GM18526 (cell line): ENCODE measurements around the gene DEK.

Experiments
- POLR2A ChIP-seq: IDR thresholded peaks from 3 replicates; pipeline ENCODE4 v1.6.1; 2011; ENCODE audit not compliant: insufficient read length; ENCODE audit errors: extremely low read depth

DEK gene, protein sequence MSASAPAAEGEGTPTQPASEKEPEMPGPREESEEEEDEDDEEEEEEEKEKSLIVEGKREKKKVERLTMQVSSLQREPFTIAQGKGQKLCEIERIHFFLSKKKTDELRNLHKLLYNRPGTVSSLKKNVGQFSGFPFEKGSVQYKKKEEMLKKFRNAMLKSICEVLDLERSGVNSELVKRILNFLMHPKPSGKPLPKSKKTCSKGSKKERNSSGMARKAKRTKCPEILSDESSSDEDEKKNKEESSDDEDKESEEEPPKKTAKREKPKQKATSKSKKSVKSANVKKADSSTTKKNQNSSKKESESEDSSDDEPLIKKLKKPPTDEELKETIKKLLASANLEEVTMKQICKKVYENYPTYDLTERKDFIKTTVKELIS

DNA sequence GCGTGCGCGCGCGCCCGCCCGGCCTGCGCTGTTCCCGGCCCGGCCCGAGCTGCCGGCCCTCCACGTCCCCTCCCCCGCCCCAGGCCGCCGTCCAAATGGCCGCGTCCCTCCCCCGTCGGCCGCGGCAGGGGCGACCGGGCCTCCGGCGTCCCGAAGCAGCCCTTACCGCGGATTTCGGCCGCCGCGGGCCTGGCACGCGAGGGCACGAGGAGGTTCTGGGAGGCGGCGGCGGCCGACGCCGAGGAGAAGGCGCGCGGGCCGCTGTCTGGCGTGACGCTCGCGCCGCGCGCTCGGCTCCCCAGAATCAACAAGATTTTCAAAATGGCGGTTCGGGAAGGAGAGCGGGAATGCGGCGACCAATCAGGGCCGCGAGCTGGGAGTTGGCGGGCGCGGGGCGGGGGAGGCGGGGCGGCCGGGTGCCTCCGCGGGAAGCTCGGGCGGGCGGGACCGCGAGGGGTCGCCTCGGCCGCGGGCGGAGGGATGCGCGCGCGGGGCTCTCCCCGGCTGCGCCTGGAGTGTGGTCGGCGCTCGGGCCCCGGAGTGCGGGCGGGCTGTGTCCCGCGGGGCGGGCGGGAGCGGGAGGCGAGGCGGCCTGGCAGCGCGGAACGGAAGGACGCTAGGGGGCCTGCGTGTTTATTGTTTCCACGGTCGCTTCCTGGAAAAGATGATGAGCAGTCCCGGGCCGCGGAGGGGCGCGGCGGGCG lies at the start of gene DEK:
Gene DEK (minus strand): TSS at position 312 of the 704 bp plus-strand sequence. CDS start 543 bp downstream, outside the sequence.
- TF ChIP-seq POLR2A, result peak; percentile 54

DNA sequence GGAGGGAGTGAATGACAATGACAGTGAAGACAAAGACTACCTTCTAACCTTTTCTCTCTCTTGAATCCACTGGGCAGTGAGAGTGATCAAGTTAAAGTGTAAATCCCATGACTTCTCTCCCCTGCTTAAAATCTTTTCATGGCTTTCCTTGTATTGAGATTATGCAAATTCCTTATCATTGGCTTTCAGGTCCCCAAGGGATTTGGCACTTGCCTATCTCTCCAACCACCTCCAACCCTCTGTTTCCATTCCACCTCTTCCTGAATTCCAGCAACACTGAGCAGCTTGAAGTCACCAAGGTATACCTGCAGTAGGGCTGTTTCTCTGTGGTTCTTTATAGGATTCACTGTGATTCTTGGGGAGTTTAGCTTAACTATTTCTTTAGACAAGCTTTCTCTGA lies 48.0 kb upstream of the DEK start:
- no peak for TF ChIP-seq POLR2A

DNA sequence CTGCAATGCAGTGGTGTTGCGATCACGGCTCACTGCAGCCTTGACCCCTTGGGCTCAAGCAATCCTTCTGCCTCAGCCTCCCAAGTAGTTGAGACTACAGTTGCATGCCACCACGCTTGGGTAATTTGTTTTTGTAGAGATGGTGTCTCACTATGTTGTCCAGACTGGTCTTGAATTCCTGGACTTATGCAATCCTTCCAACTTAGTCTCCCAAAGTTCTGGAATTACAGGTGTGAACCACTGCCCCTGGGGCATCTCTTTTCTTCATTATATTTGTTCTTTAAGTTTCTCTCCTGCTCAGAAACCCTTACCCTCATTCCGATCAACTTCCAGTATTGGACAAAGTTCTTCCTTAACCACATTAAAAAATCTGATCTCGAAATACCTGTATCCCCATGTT lies 44.7 kb upstream of the DEK start:
- TF ChIP-seq POLR2A, result no peak

DNA sequence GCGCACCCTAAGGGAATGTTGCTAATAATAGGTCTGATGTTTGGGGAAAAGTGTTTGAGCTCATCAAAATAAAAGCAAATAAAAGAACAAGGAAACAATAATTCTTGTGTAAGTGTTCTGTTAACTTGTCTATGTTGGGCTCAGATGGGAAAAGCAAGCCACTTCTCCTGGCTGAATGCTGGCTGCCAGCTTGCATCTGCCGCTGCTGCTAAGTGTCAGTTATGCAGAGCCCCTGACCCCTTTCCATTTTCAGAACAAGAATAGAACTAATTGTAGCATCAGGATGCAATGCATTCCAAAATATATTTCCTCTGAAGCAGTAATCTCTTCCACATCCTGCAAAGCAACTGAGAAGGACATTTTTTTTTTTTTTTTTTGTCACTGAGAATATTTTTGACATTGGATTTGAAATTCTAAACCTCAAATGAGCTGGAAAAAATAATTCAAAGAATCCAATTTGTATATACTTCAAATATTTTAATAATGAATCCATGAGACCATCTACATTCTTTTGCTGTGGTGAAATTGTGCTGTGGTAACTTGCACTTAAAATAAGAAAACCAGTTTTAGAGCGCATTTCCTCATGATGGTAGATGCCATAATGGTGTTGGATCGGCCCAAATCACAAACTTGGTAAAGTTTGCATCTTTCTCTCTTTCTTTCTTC lies 43.9 kb upstream of the DEK start:
- no peak for TF ChIP-seq POLR2A

DNA sequence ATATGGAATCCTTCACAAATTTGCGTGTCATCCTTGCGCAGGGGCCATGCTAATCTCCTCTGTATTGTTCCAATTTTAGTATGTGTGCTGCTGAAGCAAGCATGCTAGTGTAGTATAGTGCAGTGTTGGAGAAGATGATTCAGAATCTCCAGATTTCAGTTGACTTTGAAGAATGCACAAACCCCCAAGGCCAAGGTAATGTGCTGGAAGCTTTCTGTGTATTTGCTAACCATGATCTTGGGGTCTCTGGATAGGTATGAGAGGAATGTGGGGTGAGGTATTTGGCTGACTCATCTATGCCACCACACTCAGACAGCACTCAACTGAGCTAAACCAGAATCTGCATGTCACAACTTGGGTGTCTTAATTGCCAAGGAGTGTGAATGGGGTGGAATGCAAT lies 42.6 kb upstream of the DEK start:
- TF ChIP-seq POLR2A, result no peak

DNA sequence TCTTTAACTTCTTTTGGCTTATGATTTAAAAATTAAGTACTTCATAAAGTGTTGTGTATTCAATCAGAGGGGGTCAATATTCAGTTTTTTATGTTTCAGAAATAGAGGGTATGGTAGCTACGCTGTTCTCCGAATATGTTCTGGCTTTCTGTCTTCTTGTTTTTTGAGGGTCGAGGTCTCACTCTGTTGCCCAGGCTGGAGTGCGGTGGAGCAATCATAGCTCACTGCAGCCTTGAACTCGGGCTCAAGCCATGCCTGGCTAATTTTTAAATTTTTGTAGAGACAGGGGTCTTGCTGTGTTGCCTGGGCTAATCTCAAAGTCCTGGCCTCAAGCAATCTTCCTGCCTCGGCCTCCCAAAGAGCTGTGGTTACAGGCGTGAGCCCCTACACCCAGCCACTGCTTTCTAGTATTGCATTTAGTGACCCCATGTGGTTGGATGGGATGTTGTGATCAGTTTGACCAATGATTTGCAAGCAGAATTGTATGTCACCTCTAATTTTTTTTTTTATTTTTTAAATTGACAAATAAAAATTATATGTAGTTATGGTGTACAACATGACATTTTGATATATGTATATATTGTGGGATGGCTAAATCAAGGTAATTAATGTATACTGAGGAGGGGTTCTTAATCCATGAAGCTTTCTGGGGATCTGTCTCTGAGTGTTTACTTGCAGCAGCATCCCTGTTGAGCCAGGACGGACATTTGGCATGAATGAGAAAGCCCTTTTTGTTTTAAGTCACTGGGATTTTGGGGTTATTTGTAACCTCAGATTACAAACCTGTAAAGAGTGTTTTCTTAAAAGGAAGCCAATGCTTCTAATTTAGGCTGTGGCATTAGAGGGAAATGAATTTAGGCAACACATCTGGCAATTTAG lies 38.5 kb upstream of the DEK start:
- TF ChIP-seq POLR2A, result no peak

DNA sequence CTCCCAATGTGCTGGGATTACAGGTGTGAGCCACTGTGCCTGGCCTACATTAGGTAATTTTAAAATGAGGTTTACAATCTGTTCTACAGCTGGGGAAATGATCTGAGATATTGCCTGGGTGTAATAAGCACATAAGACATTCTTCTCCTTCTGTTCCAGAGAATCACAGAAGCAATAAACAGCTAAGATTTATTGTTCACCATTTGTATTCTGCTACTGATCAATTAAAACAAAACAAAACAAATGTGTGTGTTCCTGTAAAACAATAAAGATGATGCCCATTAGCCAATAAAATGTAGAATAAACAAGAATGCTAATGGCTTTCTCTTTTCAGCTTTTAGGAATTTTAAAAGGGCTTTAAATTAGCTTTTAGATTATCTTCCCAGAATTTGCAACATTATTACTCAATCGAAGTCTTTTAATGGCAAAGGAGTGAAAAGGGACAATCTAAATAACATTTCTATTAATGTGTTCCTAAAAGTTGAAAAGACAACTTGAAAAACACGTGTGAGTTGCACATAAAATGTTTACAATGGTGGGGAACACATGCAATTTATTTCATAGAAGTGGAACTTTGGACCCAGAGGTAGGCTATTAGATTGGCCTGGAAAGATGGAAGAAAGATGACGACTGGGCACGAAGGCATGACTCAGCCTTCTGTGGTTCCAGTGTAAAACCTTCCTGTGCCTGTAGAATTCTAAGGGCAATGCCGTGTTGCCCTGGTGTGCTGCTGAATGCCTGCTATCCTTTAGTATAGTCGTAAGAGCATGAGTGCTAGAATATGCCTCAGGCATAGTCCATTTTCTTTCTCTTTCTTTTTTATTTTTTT lies 29.0 kb upstream of the DEK start:
- TF ChIP-seq POLR2A, result no peak

DNA sequence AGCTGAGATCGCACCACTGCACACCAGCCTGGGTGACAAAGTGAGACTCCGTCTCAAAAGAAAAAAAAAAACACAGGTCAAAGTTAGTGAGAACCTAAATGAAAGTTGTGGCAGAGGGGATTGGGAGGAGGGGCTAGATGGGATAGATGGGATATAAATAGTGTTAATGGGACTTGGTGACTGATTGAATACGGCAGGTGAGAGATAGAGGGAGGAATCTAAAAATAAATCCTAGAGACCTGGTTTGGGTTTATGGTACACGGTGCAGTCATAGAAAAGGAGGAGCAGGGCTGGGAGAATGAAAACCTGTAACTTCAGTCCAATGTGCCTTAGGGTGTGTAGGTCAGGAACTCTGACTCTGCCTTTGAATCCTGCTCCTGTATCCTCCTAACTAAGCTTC lies 25.0 kb upstream of the DEK start:
- no peak for TF ChIP-seq POLR2A

DNA sequence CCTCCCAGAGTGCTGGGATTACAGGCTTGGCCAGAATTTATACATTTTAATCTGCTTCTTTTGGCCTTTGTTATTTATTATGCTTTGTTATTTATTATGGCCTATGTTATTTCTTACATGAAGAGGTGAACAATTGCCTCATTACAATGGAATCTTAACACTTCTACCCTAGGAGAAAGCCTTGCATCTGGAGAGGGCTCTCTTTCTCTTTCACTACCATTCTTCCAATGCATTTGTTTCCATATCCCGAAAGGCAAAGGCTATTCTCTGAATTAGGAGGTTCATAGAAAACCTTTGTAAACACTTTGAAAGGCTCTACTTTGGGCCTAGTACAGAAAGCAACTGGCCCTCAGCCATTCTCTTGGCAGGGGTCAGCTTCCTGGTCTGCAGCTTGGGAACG lies 19.9 kb upstream of the DEK start:
- no peak for TF ChIP-seq POLR2A

DNA sequence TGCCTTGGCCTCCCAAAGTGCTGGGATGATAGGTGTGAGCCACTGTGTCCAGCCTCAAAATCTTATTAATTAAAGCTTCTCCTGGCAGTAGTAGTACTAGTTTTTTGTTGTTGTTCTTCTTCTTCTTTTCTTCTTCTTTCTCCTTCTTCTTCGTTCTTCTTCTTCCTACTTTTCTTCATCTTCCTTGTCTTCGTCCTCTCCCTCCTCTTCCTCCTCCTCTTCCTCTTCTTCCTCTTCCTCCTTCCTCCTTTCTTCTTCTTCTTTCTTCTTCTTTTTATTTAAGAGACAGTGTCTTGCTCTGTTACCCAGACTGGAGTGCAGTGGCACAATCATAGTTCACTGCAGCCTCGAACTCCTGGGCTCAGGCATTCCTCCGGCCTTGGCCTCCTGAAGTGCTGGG lies 17.2 kb upstream of the DEK start:
- TF ChIP-seq POLR2A, result no peak

DNA sequence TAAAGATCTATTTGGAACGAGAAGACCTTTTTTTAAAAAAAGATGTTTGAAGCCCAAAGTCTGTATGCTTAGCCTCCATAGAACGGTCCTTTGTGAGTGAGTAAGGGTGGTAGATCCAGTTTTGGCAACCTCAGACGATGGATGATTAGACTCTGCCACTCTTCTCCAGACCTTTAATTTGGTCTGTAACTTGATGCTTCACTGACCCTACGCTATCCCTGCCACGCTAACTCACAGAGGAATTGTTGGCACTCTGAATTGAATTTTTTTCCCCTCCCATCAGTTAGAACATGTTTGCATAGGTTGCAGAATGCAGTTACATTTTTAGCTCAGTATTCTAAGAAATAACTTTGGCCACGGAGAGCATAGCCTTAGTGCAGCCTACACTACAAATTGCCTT lies 15.8 kb upstream of the DEK start:
- TF ChIP-seq POLR2A, result no peak

DNA sequence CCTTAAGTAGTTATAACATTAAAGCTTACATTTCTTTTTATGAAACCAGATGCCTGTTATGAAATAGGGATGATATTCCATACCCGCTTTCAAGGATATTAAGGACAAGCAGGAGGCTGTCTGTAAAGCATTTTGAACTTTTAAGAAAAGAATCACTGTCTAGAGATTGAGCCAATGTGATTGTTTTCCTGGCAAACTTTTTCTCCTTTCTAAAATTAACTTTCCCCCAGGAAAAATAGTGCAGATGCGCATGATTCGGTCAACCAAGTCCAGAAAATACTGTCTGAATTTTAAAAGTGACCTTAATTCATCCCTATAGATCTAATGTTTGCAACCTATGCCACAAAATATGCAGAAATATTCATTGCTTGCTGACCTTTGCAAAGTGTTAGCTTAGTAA lies 15.1 kb upstream of the DEK start:
- no peak for TF ChIP-seq POLR2A

DNA sequence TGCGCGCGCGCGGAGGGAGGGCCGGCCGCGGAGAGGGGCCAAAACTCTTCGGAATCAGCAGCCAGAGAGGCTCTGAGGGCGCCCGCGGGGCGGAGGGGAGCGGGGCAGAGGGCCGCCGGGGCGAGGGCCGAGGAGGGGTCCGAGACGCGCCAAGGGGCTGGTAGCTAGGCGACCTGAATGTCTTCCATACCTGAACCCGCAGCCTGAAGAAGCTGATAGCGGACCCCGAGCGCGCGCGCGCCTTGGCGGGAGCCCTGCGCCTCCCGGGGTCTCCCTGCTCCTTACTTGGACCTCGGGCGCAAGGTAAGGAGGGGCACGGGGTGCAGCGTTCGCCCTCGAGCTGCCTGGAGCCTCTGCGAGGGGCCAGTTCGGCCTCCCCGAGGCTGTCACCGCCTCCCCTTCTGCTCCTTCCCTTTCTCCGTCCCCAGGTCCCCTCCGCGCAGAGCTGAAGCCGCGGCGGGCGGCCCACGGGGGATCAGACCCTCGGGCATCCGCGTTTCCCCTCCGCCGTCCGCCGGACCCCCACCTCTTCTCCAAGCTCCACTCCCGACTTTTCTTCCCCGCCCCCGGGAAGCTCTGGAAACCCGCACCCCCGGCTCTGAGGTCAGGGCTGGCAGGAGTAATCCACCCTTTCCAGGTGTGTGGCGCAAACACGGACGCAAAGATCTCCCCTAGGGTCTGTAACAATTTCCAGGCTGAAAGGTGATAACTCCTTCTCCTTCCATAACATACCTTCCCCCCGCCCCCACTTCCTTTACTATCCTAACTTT lies 13.1 kb upstream of the DEK start:
- TF ChIP-seq POLR2A, result no peak
